NB4 (cell line): Measurements from ENCODE around the gene DPPA2.

Experiments
- CTCF ChIP-seq: IDR thresholded peaks from one replicate; pipeline ENCODE4 v1.5.1; 2012; ENCODE audit warnings: low read depth, low read length
- MYC ChIP-seq: IDR thresholded peaks from 2 replicates; pipeline ENCODE4 v1.6.1; 2011; ENCODE audit warnings: low read depth, low read length
- POLR2A ChIP-seq: IDR thresholded peaks from 2 replicates; pipeline ENCODE4 v1.6.1; 2011; ENCODE audit warnings: mild to moderate bottlenecking; ENCODE audit not compliant: insufficient read length; ENCODE audit errors: extremely low read depth
- TF ChIP-seq, protein P1 (sequence below): IDR thresholded peaks from 2 replicates; pipeline ENCODE4 v1.6.1; 2011; ENCODE audit warnings: low read depth, low read length

- TF ChIP-seq CTCF (no peak), POLR2A (no peak), MYC (no peak)
- TF ChIP-seq, protein P1, sequence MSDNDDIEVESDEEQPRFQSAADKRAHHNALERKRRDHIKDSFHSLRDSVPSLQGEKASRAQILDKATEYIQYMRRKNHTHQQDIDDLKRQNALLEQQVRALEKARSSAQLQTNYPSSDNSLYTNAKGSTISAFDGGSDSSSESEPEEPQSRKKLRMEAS = no peak
Measured at GRCh38 chr3:109330405-109330804, 14.1 kb upstream of the DPPA2 start.
